Lower leg skin (tissue), 3 donors: ENCODE results near the gene FOXJ3.

ENCODE experiments used
- POLR2A ChIP-seq, 2 donors: fragments of 450-650 bp; IDR thresholded peaks; one replicate each; pipeline ENCODE4 v1.6.1; 2016 to 2017; ENCODE audit warnings: antibody characterized with exemption in 2 of 2, mild to moderate bottlenecking in 1 of 2, moderate library complexity in 1 of 2
- TF ChIP-seq, protein P1 (sequence below), 3 donors: fragments of 450-650 bp; IDR thresholded peaks; one replicate each; pipeline ENCODE4 v1.5.1; 2016; ENCODE audit warnings: antibody characterized with exemption in 3 of 3, mild to moderate bottlenecking in 3 of 3, moderate library complexity in 2 of 3

DNA sequence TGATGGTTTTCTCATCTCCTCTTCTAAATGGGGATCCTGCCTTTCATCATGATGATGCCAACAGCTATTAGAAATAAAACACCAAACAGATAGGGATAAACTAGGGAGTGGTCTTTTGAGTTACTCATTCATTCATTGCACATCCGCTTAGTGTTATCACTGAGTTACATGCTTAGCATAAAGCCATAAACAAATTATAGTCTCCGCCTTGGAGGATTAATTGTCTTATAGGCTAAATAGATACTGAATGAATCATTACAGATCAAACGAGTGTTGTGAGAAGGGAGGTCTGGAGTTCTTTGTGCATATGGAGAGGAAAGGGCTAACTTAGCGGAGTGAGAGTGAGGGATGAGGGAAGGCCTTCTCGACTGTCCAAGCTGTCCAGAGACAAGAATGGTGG, 201.6 kb downstream of the FOXJ3 start:
- no peak for TF ChIP-seq POLR2A (IDR thresholded peaks at IDR 0.05)
- TF ChIP-seq, protein P1, sequence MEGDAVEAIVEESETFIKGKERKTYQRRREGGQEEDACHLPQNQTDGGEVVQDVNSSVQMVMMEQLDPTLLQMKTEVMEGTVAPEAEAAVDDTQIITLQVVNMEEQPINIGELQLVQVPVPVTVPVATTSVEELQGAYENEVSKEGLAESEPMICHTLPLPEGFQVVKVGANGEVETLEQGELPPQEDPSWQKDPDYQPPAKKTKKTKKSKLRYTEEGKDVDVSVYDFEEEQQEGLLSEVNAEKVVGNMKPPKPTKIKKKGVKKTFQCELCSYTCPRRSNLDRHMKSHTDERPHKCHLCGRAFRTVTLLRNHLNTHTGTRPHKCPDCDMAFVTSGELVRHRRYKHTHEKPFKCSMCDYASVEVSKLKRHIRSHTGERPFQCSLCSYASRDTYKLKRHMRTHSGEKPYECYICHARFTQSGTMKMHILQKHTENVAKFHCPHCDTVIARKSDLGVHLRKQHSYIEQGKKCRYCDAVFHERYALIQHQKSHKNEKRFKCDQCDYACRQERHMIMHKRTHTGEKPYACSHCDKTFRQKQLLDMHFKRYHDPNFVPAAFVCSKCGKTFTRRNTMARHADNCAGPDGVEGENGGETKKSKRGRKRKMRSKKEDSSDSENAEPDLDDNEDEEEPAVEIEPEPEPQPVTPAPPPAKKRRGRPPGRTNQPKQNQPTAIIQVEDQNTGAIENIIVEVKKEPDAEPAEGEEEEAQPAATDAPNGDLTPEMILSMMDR (IDR thresholded peaks at IDR 0.05) = no peak
